Stimulated activated CD8-positive, alpha-beta memory T cell treated with anti-CD3 and anti-CD28 coated beads, Interleukin-2, amount 100 ng/mL, for 48 hours (primary cell): ENCODE data around the gene OLFM4.

Source experiments
- DNase-seq, 2 donors: peaks; one replicate each; pipeline ENCODE4 v3.0.0-alpha.2; 2020; ENCODE audit warnings: low read depth in 2 of 2

Gene OLFM4

DNA sequence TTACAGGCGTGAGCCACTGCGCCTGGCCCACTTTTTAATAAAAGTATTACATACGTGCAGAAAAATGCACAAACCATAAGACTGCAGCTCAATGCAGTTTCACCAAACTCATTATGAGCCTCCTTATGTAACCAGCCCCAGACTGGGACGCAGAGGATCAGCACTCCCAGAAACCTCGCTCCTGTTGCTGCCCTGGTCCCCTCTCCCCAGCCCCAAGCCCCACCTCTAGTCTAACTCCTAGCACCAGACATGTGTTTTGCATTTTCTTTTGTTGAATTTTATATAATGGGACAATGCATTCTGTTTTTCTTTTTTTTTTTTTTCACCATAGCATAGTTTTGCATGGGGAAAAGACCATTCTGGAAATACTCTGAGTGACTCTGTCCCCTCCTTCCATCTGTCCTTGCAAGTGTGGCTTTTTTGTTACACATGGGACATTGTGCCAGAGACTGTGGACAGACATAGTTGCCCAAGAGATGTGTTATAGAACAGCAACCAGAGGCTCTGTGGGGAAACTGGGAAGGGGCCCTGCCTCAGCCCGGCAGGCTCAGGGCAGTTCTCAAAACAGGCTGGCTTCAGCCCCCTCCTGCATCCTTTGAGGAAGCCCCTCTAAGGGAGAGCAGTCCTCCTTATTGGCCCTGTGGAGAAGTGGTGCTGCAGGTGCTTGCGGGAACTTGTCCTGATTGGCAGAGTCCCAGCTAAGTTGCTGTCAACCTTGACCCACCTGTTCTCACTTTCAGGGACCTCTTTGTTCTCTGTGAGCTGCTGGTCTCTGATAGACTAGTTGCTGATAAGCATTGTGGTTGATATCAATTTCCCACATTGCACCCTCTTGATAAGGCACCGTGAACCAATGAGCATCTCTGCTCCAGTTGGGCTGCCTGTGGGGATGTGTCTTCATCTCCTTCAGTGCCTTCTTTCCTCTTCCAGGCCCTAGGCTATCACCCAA lies 13.8 kb upstream of the OLFM4 start:
- no peak for DNase-seq

DNA sequence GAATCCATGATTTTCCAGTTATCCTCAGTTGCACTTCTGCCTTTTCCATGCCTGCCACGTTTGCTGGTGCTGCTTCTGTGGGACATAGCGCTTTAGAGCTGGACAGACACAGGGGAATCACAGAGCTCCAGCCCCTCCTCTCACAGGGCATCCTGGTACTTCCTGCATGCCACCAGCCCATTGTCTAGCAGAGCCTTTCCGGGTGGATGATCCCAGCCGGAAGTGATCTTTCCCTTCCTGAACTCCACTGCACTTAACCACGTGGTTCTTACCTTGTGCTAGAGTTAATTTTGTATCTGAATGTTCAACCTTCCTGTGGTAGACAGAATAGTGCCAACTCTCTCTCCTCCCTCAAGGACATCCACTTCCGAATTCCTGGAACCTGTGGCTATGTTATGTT lies 12.6 kb upstream of the OLFM4 start:
- no peak for DNase-seq

DNA sequence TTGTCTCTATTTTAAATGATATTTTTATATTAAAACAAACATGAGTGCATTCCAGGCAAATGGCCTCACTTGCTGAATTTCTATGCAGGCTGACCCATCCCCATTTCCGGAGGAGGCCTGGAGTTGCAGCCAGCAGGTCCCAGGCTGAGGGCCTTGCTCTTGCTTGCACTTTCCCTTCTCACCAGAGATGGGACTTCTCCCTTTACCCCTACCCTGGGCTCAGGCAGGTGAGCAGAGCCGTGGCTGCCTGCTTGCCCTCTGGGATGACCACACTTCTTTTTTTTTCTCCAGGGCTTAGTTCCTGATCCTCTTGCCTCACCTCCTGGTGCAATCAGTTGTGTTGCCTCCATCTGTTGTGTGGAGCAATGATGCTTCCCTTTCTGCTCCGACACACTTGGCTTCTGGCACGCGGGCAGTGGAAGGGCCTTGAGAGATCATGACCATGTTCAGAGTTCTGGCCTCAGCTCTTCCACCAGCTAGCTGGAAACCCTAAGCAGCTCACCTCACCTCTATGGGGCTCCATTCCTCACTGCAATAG lies 11.1 kb upstream of the OLFM4 start:
- DNase-seq, result no peak

DNA sequence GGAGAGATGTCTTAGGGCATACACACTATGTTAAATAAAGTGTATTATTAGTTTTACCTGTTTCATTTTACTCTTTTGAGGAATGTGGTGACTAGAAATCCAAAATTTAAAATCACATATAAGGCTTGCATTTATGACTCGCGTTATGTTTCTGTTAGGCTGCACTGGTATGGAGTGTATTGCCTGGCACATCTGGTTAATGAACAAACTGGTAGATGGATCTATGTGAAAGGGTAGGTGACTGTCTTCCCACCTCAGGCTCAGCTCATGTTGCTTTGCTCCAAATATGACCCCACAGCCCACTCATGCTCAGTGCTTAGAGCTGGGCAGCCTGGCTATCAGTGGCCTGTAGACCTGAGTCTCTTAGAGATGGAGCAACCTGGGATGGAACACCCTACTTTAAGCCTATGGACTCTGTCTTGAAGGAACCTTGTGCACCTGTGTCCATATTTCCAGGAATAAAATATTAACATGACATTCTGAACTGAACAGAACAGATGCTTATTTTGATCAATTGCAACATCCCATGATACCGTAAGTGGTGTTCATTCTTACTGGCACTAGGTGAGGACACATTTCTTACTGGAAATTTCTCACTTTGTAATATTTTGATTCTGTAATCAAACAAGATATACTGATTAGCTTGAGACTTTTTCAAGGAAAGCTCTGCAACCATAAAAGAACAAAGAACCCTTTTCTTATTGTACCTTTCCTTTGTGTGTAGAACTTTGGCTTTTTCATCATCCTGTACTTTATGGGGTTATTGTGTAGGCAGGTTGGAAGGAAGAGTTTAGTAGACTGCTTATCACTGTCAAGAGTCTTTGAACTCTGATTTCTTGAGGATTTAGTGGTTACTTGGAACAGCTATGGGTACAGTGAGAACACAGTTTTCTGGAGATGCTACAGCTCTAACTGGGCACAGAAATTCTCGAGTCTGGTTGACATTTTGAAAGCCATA lies 9.6 kb upstream of the OLFM4 start:
- DNase-seq, result no peak

DNA sequence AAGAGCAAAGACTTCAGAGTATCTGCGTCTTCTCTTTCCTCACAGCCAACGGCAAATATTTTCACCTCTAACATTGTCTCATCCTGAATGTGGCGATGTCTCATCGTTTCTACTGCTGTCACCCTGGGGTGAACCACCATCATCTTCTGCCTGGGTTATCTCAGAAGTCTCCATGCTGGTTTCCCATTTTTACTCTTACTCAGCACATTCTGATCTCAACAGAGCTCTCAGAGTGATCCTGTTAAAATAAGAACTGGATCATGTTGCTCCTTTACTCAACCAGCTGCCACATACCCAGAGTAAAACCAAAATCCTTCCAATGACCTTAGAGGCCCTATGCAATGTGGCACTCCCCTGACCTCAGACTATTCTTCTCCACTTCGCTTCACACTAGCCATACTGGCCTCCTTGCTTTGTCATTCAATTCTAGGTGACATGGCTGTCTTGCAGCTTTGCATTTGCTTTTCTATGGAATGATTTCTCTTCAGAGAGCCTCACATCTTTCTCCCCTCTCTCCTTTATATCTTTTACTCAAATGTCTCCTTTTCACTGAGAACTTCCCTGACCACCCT lies 7.8 kb upstream of the OLFM4 start:
- no peak for DNase-seq

DNA sequence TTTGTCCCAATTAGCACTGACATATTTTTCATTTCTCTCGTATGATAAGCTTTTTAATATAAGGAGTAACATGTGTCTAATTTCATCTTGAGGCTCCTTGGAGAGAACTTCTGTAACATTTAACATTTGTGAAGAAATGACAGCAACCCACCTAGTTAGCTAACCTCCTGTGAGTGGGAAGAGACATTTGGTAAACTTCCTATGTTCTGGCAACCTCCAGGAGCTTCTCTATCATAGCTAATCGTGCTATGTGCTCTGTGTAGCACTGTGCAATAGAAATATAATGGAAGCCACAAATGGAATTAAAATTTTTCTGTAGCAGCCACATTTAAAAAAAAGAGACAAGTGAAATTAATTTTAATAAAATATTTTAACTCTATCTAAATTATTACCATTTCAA lies 5.4 kb upstream of the OLFM4 start:
- DNase-seq, result no peak

DNA sequence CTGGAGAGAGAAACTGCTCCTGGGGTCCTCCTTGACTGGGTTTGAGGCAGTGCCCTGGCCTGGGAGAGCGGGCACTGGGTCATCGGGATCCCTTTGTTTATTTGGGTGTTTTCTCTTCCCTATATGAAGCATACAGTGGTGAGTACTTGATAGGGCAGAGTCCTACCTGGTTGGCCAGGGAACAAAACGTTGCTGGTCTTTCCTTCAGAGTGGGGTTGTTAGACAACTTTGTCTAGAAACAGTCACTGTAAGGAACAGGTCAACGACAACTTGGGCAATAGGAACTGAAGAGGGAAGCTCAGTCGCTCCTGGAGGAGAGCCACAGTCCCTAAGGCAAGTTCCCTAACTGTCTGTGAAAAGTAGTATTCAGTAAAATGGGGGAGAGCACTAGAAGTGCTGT lies 550 bp upstream of the OLFM4 start:
- DNase-seq, result no peak

DNA sequence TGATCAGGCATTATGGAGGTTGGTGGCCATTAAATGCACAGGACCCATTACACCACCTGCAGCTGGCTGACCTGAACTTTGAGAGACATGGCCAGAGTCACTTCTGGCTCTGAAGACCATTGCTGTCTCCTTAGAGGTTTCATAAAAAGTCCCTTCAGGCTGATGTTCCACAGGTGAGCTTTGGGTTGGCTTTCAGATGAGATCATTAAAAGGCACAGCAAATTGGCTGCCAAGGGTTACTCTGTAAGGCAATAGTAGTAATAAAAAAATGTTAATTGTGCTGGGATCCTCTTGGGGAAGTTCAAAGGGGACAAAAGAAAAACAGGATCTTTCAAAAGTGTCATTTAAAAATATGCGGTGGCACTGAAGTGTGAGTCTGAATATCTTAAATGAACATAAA lies 4.2 kb downstream of the OLFM4 start:
- no peak for DNase-seq

DNA sequence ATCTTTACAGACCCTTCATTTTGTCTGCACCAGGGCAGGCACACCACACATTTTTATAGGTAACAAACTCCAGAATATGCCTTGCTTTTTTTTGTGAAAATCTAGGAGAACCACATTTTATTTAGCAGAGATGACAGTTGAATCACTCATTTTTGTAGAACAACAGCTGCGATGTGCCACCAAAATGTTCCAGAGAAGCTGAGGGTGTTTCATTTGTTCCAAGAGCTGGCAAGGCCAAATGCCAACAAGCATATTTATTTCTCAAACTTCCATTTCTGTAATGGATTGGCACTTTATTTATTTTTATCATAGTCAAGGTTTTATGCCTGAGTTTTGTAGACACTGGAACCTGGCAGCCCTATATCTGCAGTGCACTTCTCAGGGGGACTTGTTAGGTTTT lies 10.4 kb downstream of the OLFM4 start:
- no peak for DNase-seq

DNA sequence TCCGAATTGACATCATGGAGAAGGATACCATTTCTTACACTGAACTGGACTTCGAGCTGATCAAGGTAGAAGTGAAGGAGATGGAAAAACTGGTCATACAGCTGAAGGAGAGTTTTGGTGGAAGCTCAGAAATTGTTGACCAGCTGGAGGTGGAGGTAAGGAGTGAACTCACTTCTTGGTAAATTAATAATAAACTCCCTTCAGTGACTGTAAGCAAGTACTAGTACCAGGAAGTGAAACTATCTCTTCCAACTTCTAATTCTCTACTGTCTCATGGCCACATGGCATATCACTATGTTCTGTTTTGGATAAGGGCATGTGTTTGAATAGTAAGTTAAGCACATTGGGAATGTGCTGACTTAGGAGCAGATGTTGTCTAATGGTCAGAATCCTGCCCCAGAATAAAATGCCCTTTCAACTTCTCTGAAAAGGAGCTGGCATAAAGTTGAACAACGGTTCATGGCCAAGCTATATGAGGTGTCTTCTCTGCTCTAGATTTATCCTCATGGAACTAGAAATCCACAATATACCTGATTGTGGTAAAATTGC lies 13.4 kb downstream of the OLFM4 start:
- no peak for DNase-seq

DNA sequence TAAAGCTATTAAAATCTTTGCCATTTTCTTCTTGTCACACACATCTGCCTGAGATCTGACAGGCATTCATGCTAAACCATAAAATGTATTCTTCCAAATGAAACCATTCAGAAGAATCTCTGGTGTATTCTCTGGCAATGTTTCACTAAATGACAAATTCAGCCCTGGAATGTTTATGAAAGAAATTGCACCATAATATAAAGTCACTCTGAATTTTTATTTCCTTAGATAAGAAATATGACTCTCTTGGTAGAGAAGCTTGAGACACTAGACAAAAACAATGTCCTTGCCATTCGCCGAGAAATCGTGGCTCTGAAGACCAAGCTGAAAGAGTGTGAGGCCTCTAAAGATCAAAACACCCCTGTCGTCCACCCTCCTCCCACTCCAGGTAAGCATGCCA lies 14.3 kb downstream of the OLFM4 start:
- no peak for DNase-seq

DNA sequence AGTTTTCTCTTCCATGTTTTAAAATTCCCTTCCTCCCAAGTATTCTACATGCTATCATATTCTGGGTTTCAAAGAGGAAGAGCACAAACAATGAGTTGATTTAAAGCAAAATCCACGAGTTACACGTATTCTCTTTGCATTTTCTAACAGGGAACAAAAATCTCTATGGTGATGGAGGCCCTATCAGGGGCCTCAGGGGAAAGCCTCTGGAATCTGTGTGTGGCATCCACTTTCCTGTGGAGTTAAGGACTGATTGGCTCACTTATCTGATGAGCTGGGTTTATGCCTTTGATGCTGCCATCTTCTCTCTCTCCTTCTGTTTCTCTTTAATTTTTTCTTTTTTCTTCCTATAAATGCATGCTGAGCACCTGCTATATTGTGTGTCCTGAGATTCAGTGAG lies 14.8 kb downstream of the OLFM4 start:
- no peak for DNase-seq

DNA sequence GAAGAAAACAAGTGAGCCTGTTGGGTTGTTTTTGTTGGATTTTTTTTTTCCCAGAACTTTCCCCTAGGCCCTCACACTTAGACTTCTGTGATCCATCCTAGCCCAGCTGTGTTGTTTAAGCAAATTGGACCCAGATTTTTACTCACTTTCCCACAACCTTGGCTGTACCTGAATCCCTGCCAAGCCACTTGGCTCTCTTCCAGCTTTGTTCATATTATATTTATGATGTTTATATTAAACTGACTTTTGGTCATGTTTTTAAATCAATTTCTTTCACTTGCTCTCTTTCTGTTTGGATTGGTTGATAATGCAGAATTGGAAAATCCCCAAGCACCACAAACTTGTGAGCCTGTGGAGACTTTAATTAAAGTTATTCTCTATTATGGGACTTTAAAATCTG lies 16.6 kb downstream of the OLFM4 start:
- no peak for DNase-seq

DNA sequence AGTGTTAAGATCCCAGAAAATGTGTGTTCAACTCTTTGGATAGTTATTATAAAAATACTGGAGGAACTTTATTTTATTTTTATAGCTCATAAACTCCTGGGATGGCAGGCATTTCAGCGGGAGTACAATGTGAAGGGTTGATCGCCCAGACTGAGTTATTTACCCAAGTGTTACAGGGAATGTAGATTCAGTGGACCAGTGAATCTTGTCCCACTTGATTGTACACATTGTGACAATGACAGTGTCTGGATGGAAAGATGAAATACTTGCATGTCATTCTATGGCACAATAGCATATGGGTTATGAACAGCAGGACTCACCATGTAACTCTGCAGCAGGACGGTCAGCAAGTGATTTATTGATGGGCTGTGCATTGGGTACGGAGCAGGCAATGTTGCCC lies 20.3 kb downstream of the OLFM4 start:
- no peak for DNase-seq

DNA sequence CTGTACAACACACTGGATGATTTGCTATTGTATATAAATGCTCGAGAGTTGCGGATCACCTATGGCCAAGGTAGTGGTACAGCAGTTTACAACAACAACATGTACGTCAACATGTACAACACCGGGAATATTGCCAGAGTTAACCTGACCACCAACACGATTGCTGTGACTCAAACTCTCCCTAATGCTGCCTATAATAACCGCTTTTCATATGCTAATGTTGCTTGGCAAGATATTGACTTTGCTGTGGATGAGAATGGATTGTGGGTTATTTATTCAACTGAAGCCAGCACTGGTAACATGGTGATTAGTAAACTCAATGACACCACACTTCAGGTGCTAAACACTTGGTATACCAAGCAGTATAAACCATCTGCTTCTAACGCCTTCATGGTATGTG lies 21.5 kb downstream of the OLFM4 start:
- no peak for DNase-seq

DNA sequence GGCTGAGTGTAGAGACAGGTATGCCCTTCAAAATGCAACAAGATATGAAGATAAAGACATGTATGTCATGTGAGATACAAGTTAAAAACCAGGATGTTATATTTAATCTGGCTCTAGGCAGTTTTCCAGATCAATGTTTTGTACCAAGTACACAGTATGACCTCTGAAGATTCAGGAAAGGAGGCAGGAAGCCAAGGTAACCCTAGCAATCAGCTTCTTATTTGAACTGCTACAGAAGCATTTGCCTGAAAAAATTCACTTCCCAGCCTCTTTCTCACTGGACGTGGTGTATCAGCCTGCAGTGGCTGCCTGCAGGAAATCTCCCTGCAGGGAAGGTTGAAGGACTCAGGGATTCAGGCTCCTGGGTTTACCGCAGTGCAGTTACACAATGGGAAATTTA lies 24.1 kb downstream of the OLFM4 start:
- no peak for DNase-seq

DNA sequence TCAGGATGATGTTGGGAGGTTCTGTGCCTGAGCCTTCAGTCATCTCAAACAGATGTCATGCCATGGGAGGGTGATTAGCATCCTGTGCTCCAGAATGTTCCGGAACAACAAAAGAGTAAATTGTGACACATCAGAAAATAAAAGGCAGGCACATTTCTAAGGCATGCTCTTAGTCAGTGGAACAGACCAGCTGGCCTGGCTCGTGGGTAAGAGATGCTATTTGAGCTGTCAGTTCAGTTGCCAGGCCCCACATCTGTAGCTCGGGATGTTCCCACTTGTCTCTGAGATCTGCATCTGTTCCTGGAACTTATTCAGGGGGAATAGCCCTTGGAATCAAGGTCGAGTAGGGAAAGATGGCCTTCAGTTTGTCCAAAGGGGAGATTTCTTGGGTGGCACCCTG lies 26.0 kb downstream of the OLFM4 start:
- no peak for DNase-seq

DNA sequence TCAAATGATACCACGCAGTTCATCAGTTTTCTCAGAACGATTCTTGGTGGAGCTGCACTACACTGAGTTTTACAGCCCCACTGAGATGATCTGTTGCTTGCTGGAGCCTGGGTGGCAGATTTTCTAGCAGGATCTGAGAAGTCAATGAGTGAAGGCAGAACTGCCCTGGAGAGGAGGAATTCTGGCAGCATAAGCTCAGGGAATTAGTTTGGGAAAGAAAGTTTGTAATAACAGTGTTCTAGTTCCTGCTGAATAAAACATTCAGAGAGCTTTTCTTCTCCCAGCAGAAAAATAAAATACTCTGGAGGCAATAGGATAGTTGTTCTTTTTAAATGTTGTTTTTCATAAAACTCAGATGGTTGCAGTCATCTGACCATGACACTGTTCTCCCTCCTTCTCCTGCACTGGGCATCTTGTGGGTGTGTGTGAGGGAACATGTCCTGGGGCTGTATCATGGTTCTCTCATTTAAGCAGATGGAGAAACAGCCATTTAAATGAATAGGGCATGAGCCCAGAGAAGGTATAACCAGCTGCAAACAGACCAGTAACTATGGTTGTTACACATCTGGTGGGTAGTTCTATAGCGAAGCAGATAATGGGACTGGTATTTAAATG lies 29.6 kb downstream of the OLFM4 start:
- DNase-seq, result no peak

DNA sequence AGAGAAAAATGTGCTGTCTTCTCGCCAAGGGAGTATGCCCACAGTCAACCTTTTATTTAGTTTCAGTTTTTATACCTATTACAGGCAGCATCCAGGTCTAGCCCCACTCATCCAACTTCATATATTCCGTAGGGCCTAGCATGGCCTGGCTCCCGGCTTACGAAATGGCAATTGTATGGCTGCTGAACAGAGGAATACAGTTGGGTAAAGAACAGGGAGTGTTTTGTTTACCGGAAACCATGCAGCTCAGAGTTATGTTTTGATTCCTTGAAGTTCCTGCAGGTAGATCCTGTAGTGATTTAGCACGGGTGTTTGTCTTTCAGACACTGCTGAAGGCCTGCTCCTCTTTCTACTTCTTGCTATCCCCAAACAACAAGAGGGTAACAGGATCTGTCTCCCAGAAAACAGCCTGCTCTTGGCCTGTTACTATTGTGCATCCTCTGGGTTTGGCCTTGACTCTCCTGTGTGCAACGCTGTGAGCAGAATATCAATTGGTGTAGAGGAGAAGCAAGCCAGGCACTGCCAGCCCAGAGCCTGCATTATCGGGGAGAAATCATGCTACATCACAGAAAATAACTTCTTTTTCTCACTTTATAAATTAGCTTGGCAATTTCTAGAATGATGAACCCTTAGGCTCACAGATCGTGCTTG lies 32.4 kb downstream of the OLFM4 start:
- no peak for DNase-seq

DNA sequence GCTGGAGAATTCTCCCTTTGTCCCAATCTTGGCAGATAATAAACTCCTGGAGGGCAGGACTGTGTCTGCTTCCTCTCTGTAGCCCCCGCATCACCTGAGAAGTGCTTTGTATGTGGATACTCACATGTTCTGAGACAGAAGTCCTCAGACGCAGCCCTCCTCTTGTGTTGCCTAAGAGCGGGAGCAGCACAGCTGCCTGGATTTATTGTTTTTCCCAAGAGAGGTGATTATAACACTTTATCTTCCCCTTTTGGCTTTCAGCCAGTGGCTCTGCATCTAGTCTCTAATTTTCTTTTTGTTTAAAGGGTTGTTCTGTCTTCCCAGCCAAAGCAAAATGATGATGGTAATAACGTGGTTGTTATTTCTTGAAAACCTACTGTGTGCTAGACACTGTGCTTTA lies 36.1 kb downstream of the OLFM4 start:
- no peak for DNase-seq

DNA sequence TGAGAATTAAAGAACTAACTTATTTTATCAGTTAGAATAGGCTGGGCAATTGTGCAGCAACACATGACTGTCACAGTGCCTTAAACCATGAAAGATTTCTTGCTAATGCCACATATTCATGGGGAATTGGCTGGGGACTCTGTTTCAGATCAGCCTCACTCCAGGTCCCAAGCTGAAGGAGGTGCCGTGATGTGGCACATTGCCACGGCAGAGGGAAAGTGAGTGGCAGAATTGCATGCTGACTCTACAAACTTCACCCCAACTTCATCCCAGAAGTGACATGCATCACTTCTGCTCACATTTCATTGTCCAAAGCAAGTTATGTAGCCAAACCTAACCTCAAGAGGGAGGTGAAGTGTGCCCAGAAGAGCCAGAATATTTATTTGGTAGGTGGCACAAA lies 37.8 kb downstream of the OLFM4 start:
- DNase-seq, result no peak
